Fibroblast of lung (primary cell): ENCODE results near the gene NR2F6.

Experiments used
- CTCF ChIP-seq, 2 donors: IDR thresholded peaks in 1 of 2; conservative IDR thresholded peaks in 1 of 2; 1 replicate in 1 of 2; 2 replicates in 1 of 2; pipeline ENCODE4 v1.5.1; 2011 to 2012; ENCODE audit warnings: low read length in 2 of 2, control low read depth in 1 of 2, inconsistent platforms in 1 of 2, low read depth in 1 of 2, mild to moderate bottlenecking in 1 of 2
- EZH2 ChIP-seq: IDR thresholded peaks from 2 replicates; pipeline ENCODE4 v1.5.1; 2012; ENCODE audit warnings: low read length, control low read depth, mild to moderate bottlenecking; ENCODE audit errors: missing control alignments

- TF ChIP-seq CTCF (conservative IDR thresholded peaks at IDR 0.05 in 1 of 2, IDR thresholded peaks at IDR 0.05 in 1 of 2; ENCODE audit: low read depth in 1 of 2, low read length in 2 of 2) (no peak), EZH2 (no peak)
Measured at GRCh38 chr19:17285415-17286135, 39.9 kb upstream of the NR2F6 start.
